Measurements from ENCODE around the gene SCGB3A1. TPM values are rescaled to one million over a fixed set of nuclear protein-coding genes. Genes with fewer than 3 reads are reported as not detected.

The SCGB3A1 gene
- total RNA-seq, 1 experiment from 2014 or later: not detected

GRCh38 chr5:180612683-180613082 is 21.4 kb upstream of the SCGB3A1 start:
- H3K36me3 Mint-ChIP-seq (ENCODE audit: insufficient read depth, unreplicated experiment): no peaks in the 10 kb centered on the region
- CTCF ChIA-PET: interaction anchor here (1.6 kb wide), 1 partner anchor 58 kb away, joined by 20 read pairs; no protein-coding TSS in a partner anchor
- BruUV-seq (replicated peaks): no TSS peak
- H3K4me1 Mint-ChIP-seq (ENCODE audit: low read depth, unreplicated experiment): no peaks in the 10 kb centered on the region
- intact Hi-C loops (cut with micrococcal nuclease; ENCODE audit: unreplicated experiment): loop anchor here (5.0 kb wide), 1 partner anchor 105 kb away; no protein-coding TSS in a partner anchor
- H3K9me3 Mint-ChIP-seq (ENCODE audit: low read depth, unreplicated experiment): no peaks in the 10 kb centered on the region
- H3K4me3 Mint-ChIP-seq (ENCODE audit: low read depth, unreplicated experiment): no peak overlapping the region
- TF ChIP-seq, protein P1, sequence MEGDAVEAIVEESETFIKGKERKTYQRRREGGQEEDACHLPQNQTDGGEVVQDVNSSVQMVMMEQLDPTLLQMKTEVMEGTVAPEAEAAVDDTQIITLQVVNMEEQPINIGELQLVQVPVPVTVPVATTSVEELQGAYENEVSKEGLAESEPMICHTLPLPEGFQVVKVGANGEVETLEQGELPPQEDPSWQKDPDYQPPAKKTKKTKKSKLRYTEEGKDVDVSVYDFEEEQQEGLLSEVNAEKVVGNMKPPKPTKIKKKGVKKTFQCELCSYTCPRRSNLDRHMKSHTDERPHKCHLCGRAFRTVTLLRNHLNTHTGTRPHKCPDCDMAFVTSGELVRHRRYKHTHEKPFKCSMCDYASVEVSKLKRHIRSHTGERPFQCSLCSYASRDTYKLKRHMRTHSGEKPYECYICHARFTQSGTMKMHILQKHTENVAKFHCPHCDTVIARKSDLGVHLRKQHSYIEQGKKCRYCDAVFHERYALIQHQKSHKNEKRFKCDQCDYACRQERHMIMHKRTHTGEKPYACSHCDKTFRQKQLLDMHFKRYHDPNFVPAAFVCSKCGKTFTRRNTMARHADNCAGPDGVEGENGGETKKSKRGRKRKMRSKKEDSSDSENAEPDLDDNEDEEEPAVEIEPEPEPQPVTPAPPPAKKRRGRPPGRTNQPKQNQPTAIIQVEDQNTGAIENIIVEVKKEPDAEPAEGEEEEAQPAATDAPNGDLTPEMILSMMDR (IDR thresholded peaks at IDR 0.05; ENCODE audit: unreplicated experiment): no peak
- peaks cover 59% of the 10 kb centered on the region for H3K27me3 Mint-ChIP-seq (ENCODE audit: unreplicated experiment)
- no peak overlapping the region for H3K27ac Mint-ChIP-seq (ENCODE audit: unreplicated experiment)
- DNase-seq: no peak

GRCh38 chr5:180611140-180611850 is 20.0 kb upstream of the SCGB3A1 start:
- peaks cover 2% of the 10 kb centered on the region for H3K4me1 Mint-ChIP-seq (ENCODE audit: low read depth, unreplicated experiment)
- peak; percentile 84 for DNase-seq
- intact Hi-C loops (cut with micrococcal nuclease; ENCODE audit: unreplicated experiment): loop anchor here (1.0 to 5.0 kb wide), 2 partner anchors 59 to 106 kb away; no protein-coding TSS in a partner anchor
- no peak overlapping the region for H3K4me3 Mint-ChIP-seq (ENCODE audit: low read depth, unreplicated experiment)
- BruUV-seq (replicated peaks): no TSS peak
- H3K27ac Mint-ChIP-seq (ENCODE audit: unreplicated experiment): no peak overlapping the region
- H3K36me3 Mint-ChIP-seq (ENCODE audit: insufficient read depth, unreplicated experiment): no peaks in the 10 kb centered on the region
- H3K27me3 Mint-ChIP-seq (ENCODE audit: unreplicated experiment): peaks cover 58% of the 10 kb centered on the region
- H3K9me3 Mint-ChIP-seq (ENCODE audit: low read depth, unreplicated experiment): no peaks in the 10 kb centered on the region
- CTCF ChIA-PET: interaction anchor here (0.6 to 1.6 kb wide), 14 partner anchors 11 to 444 kb away, joined by 3 to 22 read pairs (median 4); no protein-coding TSS in a partner anchor
- TF ChIP-seq, protein P1 (IDR thresholded peaks at IDR 0.05; ENCODE audit: unreplicated experiment): peak; percentile 62

GRCh38 chr5:180609817-180610550 is 18.7 kb upstream of the SCGB3A1 start:
- Mint-ChIP-seq H3K27me3 (ENCODE audit: unreplicated experiment) (peaks cover 58% of the 10 kb centered on the region), H3K9me3 (ENCODE audit: low read depth, unreplicated experiment) (no peaks in the 10 kb centered on the region), H3K4me3 (ENCODE audit: low read depth, unreplicated experiment) (no peak overlapping the region), H3K36me3 (ENCODE audit: insufficient read depth, unreplicated experiment) (no peaks in the 10 kb centered on the region), H3K4me1 (ENCODE audit: low read depth, unreplicated experiment) (peaks cover 7% of the 10 kb centered on the region), H3K27ac (ENCODE audit: unreplicated experiment) (no peak overlapping the region)
- BruUV-seq (replicated peaks): no TSS peak
- intact Hi-C loops (cut with micrococcal nuclease; ENCODE audit: unreplicated experiment): loop anchor here (5.0 to 10.0 kb wide), 3 partner anchors 107 to 493 kb away; partner anchors contain the start of gene MAPK9
- CTCF ChIA-PET: no interaction called here
- no peak for DNase-seq
- TF ChIP-seq, protein P1 (IDR thresholded peaks at IDR 0.05; ENCODE audit: unreplicated experiment): no peak

- Mint-ChIP-seq H3K27ac (ENCODE audit: unreplicated experiment) (no peak overlapping the region), H3K36me3 (ENCODE audit: insufficient read depth, unreplicated experiment) (no peaks in the 10 kb centered on the region), H3K4me3 (ENCODE audit: low read depth, unreplicated experiment) (no peak overlapping the region), H3K4me1 (ENCODE audit: low read depth, unreplicated experiment) (peaks cover 7% of the 10 kb centered on the region), H3K9me3 (ENCODE audit: low read depth, unreplicated experiment) (no peaks in the 10 kb centered on the region), H3K27me3 (ENCODE audit: unreplicated experiment) (peaks cover 58% of the 10 kb centered on the region)
- CTCF ChIA-PET: no interaction called here
- TF ChIP-seq, protein P1 (IDR thresholded peaks at IDR 0.05; ENCODE audit: unreplicated experiment): no peak
- no peak for DNase-seq
- BruUV-seq (replicated peaks): no TSS peak
- intact Hi-C loops (cut with micrococcal nuclease; ENCODE audit: unreplicated experiment): loop anchor here (5.0 to 10.0 kb wide), 2 partner anchors 315 to 492 kb away; partner anchors contain the start of gene MAPK9
Measured at GRCh38 chr5:180609386-180609785, 18.1 kb upstream of the SCGB3A1 start.

Data from Calu3 (cell line).